IMR-90 (cell line): ENCODE data around the gene KCNQ5. TPM values are rescaled to one million over a fixed set of nuclear protein-coding genes. Genes with fewer than 3 reads are reported as not detected.

ENCODE experiments used
- ATAC-seq: fragments of 200-7000 bp; cut with Tn5 transposase; 2 replicates; pipeline ENCODE4 v1.9.1; 2020; ENCODE audit warnings: low read depth, mild to moderate bottlenecking, moderate library complexity
- BruUV-seq: library from RNA; stranded (reverse); fragments of 400-500 nt; replicated peaks from 2 replicates; lab custom pipeline; 2021; lab: Mats Ljungman, UMichigan
- CTCF ChIA-PET: fragments of 300-600 bp; formaldehyde crosslinking; extraction: SDS; loops from one replicate; lab custom pipeline; 2021; ENCODE audit warnings: antibody characterized with exemption; lab: Yijun Ruan, JAX
- POLR2A ChIA-PET: fragments of 300-600 bp; sonication (Branson Sonifier 250); formaldehyde crosslinking; loops from one replicate; lab custom pipeline; 2022; ENCODE audit warnings: antibody characterized with exemption; ENCODE audit not compliant: unreplicated experiment; lab: Charles Lee
- DNase-seq: peaks from one replicate; pipeline ENCODE4 v3.0.0; 2013
- H2AFZ ChIP-seq: replicated peaks from 2 replicates; pipeline ENCODE3; 2013; ENCODE audit warnings: low read length, mild to moderate bottlenecking; ENCODE audit not compliant: poor library complexity
- H2AK5ac ChIP-seq: 2 replicates; pipeline ENCODE4 v1.6.1; 2013; ENCODE audit warnings: low read depth, low read length, inconsistent platforms
- H2AK9ac ChIP-seq: replicated peaks from 2 replicates; pipeline ENCODE3; 2013; ENCODE audit warnings: mild to moderate bottlenecking, low read depth, low read length, moderate library complexity; ENCODE audit not compliant: poor library complexity
- H2BK120ac ChIP-seq: 2 replicates; pipeline ENCODE4 v1.6.1; 2013; ENCODE audit warnings: low read depth, low read length, inconsistent platforms
- H2BK15ac ChIP-seq: 3 replicates; pipeline ENCODE4 v1.6.1; 2013; ENCODE audit warnings: low read depth, low read length, inconsistent platforms
- H2BK20ac ChIP-seq: 2 replicates; pipeline ENCODE4 v1.6.1; 2013; ENCODE audit warnings: low read depth, mild to moderate bottlenecking, inconsistent platforms, low read length, moderate library complexity
- H2BK5ac ChIP-seq: 2 replicates; pipeline ENCODE4 v1.6.1; 2013; ENCODE audit warnings: mild to moderate bottlenecking, low read depth, low read length, inconsistent platforms; ENCODE audit not compliant: poor library complexity, severe bottlenecking
- H3K14ac ChIP-seq: replicated peaks from 2 replicates; pipeline ENCODE4 v1.6.1; 2013; ENCODE audit warnings: low read depth, low read length, inconsistent platforms
- H3K18ac ChIP-seq: 2 replicates; pipeline ENCODE4 v1.6.1; 2013; ENCODE audit warnings: low read depth, low read length, control low read depth
- H3K23ac ChIP-seq: 2 replicates; pipeline ENCODE4 v1.6.1; 2013; ENCODE audit warnings: low read depth, low read length, inconsistent platforms
- H3K27ac ChIP-seq: 2 replicates; pipeline ENCODE4 v1.5.1; 2013; ENCODE audit warnings: mild to moderate bottlenecking, control low read depth, low read length; ENCODE audit not compliant: insufficient read depth
- H3K27me3 ChIP-seq: 2 replicates; pipeline ENCODE4 v1.6.1; 2013; ENCODE audit warnings: low read length; ENCODE audit not compliant: control insufficient read depth, insufficient read depth
- H3K36me3 ChIP-seq: 2 replicates; pipeline ENCODE4 v1.6.1; 2013; ENCODE audit warnings: low read length, mixed read lengths; ENCODE audit not compliant: control insufficient read depth, insufficient read depth
- H3K4ac ChIP-seq: 2 replicates; pipeline ENCODE4 v1.6.1; 2013; ENCODE audit warnings: low read depth, low read length, inconsistent platforms
- H3K4me1 ChIP-seq: 2 replicates; pipeline ENCODE4 v1.6.1; 2013; ENCODE audit warnings: low read length, mixed read lengths; ENCODE audit not compliant: control insufficient read depth, insufficient read depth
- H3K4me2 ChIP-seq: 2 replicates; pipeline ENCODE4 v1.6.1; 2013; ENCODE audit warnings: low read depth, mild to moderate bottlenecking, control low read depth, low read length, moderate library complexity
- H3K4me3 ChIP-seq: 2 replicates; pipeline ENCODE4 v1.5.1; 2013; ENCODE audit warnings: low read depth, mild to moderate bottlenecking, control low read depth, low read length, moderate library complexity; ENCODE audit not compliant: insufficient read depth
- H3K56ac ChIP-seq: 2 replicates; pipeline ENCODE4 v1.6.1; 2013; ENCODE audit warnings: low read length, inconsistent platforms; ENCODE audit not compliant: insufficient read depth; ENCODE audit errors: extremely low read depth
- H3K79me1 ChIP-seq, 2 experiments: 2 replicates each; pipeline ENCODE4 v1.6.1; 2013; ENCODE audit warnings: low read length in 2 of 2, inconsistent platforms in 1 of 2, low read depth in 1 of 2
- H3K9ac ChIP-seq: 2 replicates; pipeline ENCODE4 v1.6.1; 2013; ENCODE audit warnings: low read depth, low read length, control low read depth
- H3K9me1 ChIP-seq: 2 replicates; pipeline ENCODE4 v1.6.1; 2013; ENCODE audit warnings: low read length, inconsistent platforms; ENCODE audit not compliant: insufficient read depth
- H3K9me3 ChIP-seq: 2 replicates; pipeline ENCODE4 v1.6.1; 2013; ENCODE audit warnings: low read length; ENCODE audit not compliant: control insufficient read depth, insufficient read depth
- H4K20me1 ChIP-seq: 2 replicates; pipeline ENCODE4 v1.6.1; 2013; ENCODE audit warnings: low read length, inconsistent platforms; ENCODE audit not compliant: insufficient read depth
- H4K5ac ChIP-seq: 2 replicates; pipeline ENCODE4 v1.6.1; 2013; ENCODE audit warnings: mild to moderate bottlenecking, low read depth, low read length, control low read depth
- H4K8ac ChIP-seq, 2 experiments: 2 replicates each; pipeline ENCODE4 v1.6.1; 2013; ENCODE audit warnings: low read depth in 2 of 2, low read length in 2 of 2, control low read depth in 1 of 2, inconsistent platforms in 1 of 2
- H4K91ac ChIP-seq: 2 replicates; pipeline ENCODE4 v1.6.1; 2013; ENCODE audit warnings: low read depth, low read length, inconsistent platforms; ENCODE audit not compliant: insufficient read depth
- CHD1 ChIP-seq: IDR thresholded peaks from 2 replicates; pipeline ENCODE4 v1.6.1; 2012; ENCODE audit warnings: low read depth, low read length, improper control_type of control experiment
- CTCF ChIP-seq: conservative IDR thresholded peaks from 2 replicates; pipeline ENCODE4 v1.5.1; 2012; ENCODE audit warnings: mild to moderate bottlenecking, low read depth, low read length, improper control_type of control experiment
- ELK1 ChIP-seq: fragments of 150-350 bp; IDR thresholded peaks from 2 replicates; pipeline ENCODE4 v1.6.1; 2016; ENCODE audit warnings: low read depth, mild to moderate bottlenecking, low read length, moderate library complexity, borderline replicate concordance
- MXI1 ChIP-seq: IDR thresholded peaks from 2 replicates; pipeline ENCODE4 v1.6.1; 2012; ENCODE audit warnings: low read depth, mild to moderate bottlenecking, low read length, moderate library complexity, borderline replicate concordance
- RAD21 ChIP-seq: IDR thresholded peaks from 2 replicates; pipeline ENCODE4 v1.6.1; 2012; ENCODE audit warnings: low read length, improper control_type of control experiment
- SMC3 ChIP-seq: fragments of 150-350 bp; IDR thresholded peaks from 2 replicates; pipeline ENCODE4 v1.6.1; 2016; ENCODE audit warnings: low read depth, mild to moderate bottlenecking, antibody characterized with exemption, low read length, moderate library complexity
- USF2 ChIP-seq: fragments of 150-350 bp; IDR thresholded peaks from 2 replicates; pipeline ENCODE4 v1.6.1; 2017; ENCODE audit warnings: mild to moderate bottlenecking, antibody characterized with exemption, low read length, low read depth
- WGBS, 2 experiments: methylation state at CpG; one replicate each; pipeline versions ENCODE4 v1.1.5 to v1.1.7; 2013; ENCODE audit warnings: missing lambda C conversion rate in 2 of 2; ENCODE audit not compliant: insufficient read length in 1 of 2; ENCODE audit errors: extremely low coverage in 2 of 2; 5-methylcytosine and 5-hydroxymethylcytosine counted together
- dilution Hi-C: fragments of 300-500 bp; cut with HindIII; formaldehyde crosslinking; loops from one replicate; pipeline ENCODE4 v1.14.3; 2018; ENCODE audit warnings: low sequenced_read_pairs; ENCODE audit not compliant: unreplicated experiment
- in situ Hi-C: fragments of 300-500 bp; cut with MboI; formaldehyde crosslinking; loops from 3 replicates; pipeline ENCODE4 v1.14.3; 2019; ENCODE audit warnings: low sequenced_read_pairs, inconsistent platforms, mixed read lengths
- intact Hi-C: fragments of 100-400 bp; cut with micrococcal nuclease; formaldehyde crosslinking; loops from 2 replicates; pipeline ENCODE4 v1.10.0; 2022
- polyA plus RNA-seq, 3 experiments: library from polyadenylated mRNA; depleted of rRNA; stranded (reverse); fragments of >200 nt; gene quantifications; 2 replicates each; pipeline ENCODE4 v1.2.3, GENCODE V29; 2012; ENCODE audit warnings: low replicate concordance in 1 of 3
- total RNA-seq: library from RNA; depleted of rRNA; stranded (reverse); fragments of >200 nt; gene quantifications from 2 replicates; pipeline ENCODE4 v1.2.3, GENCODE V29; 2012

KCNQ5 gene
- total and polyA plus RNA-seq, 2 of the 4 experiments (the other 2 are of a cell fraction): 0.75 to 1.3 TPM

- no TSS peak for BruUV-seq
- H2BK15ac ChIP-seq: no peak overlapping the region
- no peaks in the 10 kb centered on the region for H3K9me3 ChIP-seq
- in situ Hi-C loops (no loop called here), intact Hi-C loops (no loop called here), dilution Hi-C loops (no loop called here)
- ChIA-PET POLR2A (no interaction called here), CTCF (no interaction called here)
- no peak overlapping the region for H4K8ac ChIP-seq
- H3K18ac ChIP-seq: no peak overlapping the region
- H3K56ac ChIP-seq: no peak overlapping the region
- no peak overlapping the region for H3K23ac ChIP-seq
- no peaks in the 10 kb centered on the region for H3K9me1 ChIP-seq
- no peak overlapping the region for H3K27ac ChIP-seq
- H2AK9ac ChIP-seq: no peak overlapping the region
- no peaks in the 10 kb centered on the region for H3K79me1 ChIP-seq
- no peaks in the 10 kb centered on the region for H3K36me3 ChIP-seq
- no peak overlapping the region for H3K4ac ChIP-seq
- no peak overlapping the region for H3K4me2 ChIP-seq
- no peak overlapping the region for H3K14ac ChIP-seq
- WGBS, 2 experiments: no CpG with 5 or more reads among the region's 2 CpGs
- H3K4me1 ChIP-seq: peaks cover 4% of the 10 kb centered on the region; the same call in 1 of the 2 replicates
- H3K9ac ChIP-seq: no peak overlapping the region
- H4K5ac ChIP-seq: no peak overlapping the region
- no peak for ATAC-seq
- H2AFZ ChIP-seq: no peak overlapping the region
- no peak overlapping the region for H2BK20ac ChIP-seq
- H3K4me3 ChIP-seq: no peak overlapping the region
- no peak overlapping the region for H4K91ac ChIP-seq
- H2BK120ac ChIP-seq: no peak overlapping the region
- TF ChIP-seq RAD21 (no peak), ELK1 (no peak), SMC3 (no peak), MXI1 (no peak), USF2 (no peak), CTCF (no peak), CHD1 (no peak)
- H4K20me1 ChIP-seq: no peaks in the 10 kb centered on the region
- H3K27me3 ChIP-seq: no peaks in the 10 kb centered on the region
- no peak overlapping the region for H2AK5ac ChIP-seq
- no peak overlapping the region for H2BK5ac ChIP-seq
- no peak for DNase-seq
These were observed 464.9 kb downstream of the KCNQ5 start for GRCh38 chr6:73086726-73087125.
